GM21825 (cell line): Measurements from ENCODE around the gene EFNA1.

Experiments
- ATAC-seq: cut with Tn5 transposase; IDR thresholded peaks from one replicate; pipeline ENCODE4 v1.9.1; 2021; ENCODE audit warnings: mild to moderate bottlenecking, moderate library complexity; ENCODE audit not compliant: unreplicated experiment

Gene EFNA1

GRCh38 chr1:155127105-155127966, at the start of gene EFNA1:
Gene EFNA1, plus strand, starts transcription at chr1:155127876. Its CDS starts 102 bp downstream, at chr1:155127978.
- no peak for ATAC-seq

- no peak for ATAC-seq
Observed at GRCh38 chr1:155078469-155079209, 49.0 kb upstream of the EFNA1 start, which contains the start of gene EFNA3. Gene EFNA3, plus strand, starts transcription at chr1:155078837. Its CDS starts 105 bp downstream, at chr1:155078942.

GRCh38 chr1:155079210-155079486, 48.5 kb upstream of the EFNA1 start:
- no peak for ATAC-seq

- ATAC-seq, result no peak
Observed at GRCh38 chr1:155079487-155080311, 48.0 kb upstream of the EFNA1 start.

GRCh38 chr1:155080312-155081228, 47.1 kb upstream of the EFNA1 start:
- no peak for ATAC-seq

GRCh38 chr1:155081472-155082300, 46.0 kb upstream of the EFNA1 start:
- ATAC-seq, result no peak

GRCh38 chr1:155082301-155083051, 45.2 kb upstream of the EFNA1 start:
- ATAC-seq, result no peak

- no peak for ATAC-seq
Observed at GRCh38 chr1:155083052-155083541, 44.6 kb upstream of the EFNA1 start.

GRCh38 chr1:155083865-155084721, 43.6 kb upstream of the EFNA1 start:
- no peak for ATAC-seq

GRCh38 chr1:155084722-155085503, 42.8 kb upstream of the EFNA1 start:
- ATAC-seq, result peak; percentile 67

GRCh38 chr1:155085504-155086127, 42.1 kb upstream of the EFNA1 start:
- ATAC-seq, result no peak

- no peak for ATAC-seq
Observed at GRCh38 chr1:155086128-155086741, 41.4 kb upstream of the EFNA1 start.

- no peak for ATAC-seq
Observed at GRCh38 chr1:155086856-155087535, 40.7 kb upstream of the EFNA1 start.

- no peak for ATAC-seq
Observed at GRCh38 chr1:155091071-155092051, 36.3 kb upstream of the EFNA1 start.
